Upper lobe of left lung (tissue), 4 donors: ENCODE data around the gene C10orf105.

Experiments used
- POLR2A ChIP-seq, 4 donors: fragments of 450-650 bp; IDR thresholded peaks; one replicate each; pipeline ENCODE4 v1.5.1; 2016 to 2017; ENCODE audit warnings: antibody characterized with exemption in 4 of 4, mild to moderate bottlenecking in 2 of 4
- POLR2AphosphoS5 ChIP-seq, 2 donors: sonication (generic); formaldehyde crosslinking; IDR thresholded peaks; one replicate each; pipeline ENCODE4 v1.5.1; 2017; ENCODE audit warnings: antibody characterized with exemption in 2 of 2
- TF ChIP-seq, protein P1 (sequence below), 6 experiments: fragments of 450-650 bp in 4 of 6; fragments of 200-600 bp in 2 of 6; sonication (generic) in 2 of 6; IDR thresholded peaks; one replicate each; pipeline ENCODE4 v1.5.1; 2016 to 2019; ENCODE audit warnings: antibody characterized with exemption in 6 of 6

DNA sequence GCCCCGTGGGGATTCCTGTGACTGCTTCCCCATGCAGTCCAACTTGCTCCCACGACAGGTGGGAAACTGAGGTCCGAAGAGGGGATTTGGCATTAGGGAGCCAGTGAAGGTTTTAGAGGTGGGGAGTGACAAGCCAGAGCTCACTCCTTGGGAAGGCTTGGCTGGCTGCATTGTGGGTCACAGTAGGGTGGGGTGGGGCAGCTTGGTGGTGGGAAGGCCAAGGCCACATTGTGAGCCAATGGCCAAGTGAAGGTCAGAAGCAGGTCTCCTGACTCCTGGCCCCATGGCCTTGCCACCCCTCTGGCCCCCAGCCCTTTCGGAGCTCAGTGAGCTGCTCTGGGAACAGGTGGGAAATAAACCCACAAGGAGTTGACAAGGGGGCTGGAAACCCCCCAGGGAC is 2.5 kb downstream of the C10orf105 start:
- TF ChIP-seq POLR2A (IDR thresholded peaks at IDR 0.05) (no peak), POLR2AphosphoS5 (IDR thresholded peaks at IDR 0.05) (no peak)
- TF ChIP-seq, protein P1, sequence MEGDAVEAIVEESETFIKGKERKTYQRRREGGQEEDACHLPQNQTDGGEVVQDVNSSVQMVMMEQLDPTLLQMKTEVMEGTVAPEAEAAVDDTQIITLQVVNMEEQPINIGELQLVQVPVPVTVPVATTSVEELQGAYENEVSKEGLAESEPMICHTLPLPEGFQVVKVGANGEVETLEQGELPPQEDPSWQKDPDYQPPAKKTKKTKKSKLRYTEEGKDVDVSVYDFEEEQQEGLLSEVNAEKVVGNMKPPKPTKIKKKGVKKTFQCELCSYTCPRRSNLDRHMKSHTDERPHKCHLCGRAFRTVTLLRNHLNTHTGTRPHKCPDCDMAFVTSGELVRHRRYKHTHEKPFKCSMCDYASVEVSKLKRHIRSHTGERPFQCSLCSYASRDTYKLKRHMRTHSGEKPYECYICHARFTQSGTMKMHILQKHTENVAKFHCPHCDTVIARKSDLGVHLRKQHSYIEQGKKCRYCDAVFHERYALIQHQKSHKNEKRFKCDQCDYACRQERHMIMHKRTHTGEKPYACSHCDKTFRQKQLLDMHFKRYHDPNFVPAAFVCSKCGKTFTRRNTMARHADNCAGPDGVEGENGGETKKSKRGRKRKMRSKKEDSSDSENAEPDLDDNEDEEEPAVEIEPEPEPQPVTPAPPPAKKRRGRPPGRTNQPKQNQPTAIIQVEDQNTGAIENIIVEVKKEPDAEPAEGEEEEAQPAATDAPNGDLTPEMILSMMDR (IDR thresholded peaks at IDR 0.05) = no peak
